GM23248 (cell line): ENCODE measurements around the gene TMEM255A.

ENCODE experiments used
- EZH2 ChIP-seq: fragments of 200-600 bp; sonication (generic); IDR thresholded peaks from 2 replicates; pipeline ENCODE4 v1.6.1; 2018; ENCODE audit warnings: antibody characterized with exemption, mild to moderate bottlenecking; ENCODE audit not compliant: insufficient read depth, poor library complexity, severe bottlenecking
- EZH2phosphoT487 ChIP-seq: fragments of 200-600 bp; sonication (generic); IDR thresholded peaks from 2 replicates; pipeline ENCODE4 v1.6.1; 2018; ENCODE audit warnings: antibody characterized with exemption, moderate library complexity, mild to moderate bottlenecking, low read depth; ENCODE audit not compliant: insufficient read depth

GRCh38 chrX:120253784-120254183 lies 57.5 kb downstream of the TMEM255A start:
- no peak for TF ChIP-seq EZH2
- no peak for TF ChIP-seq EZH2phosphoT487
